PC-9 (cell line): ENCODE measurements around the gene ZNF778.

Experiments used
- CTCF ChIP-seq: fragments of 200-600 bp; sonication (generic); conservative IDR thresholded peaks from 2 replicates; pipeline ENCODE4 v1.6.1; 2017; ENCODE audit warnings: mixed run types, antibody characterized with exemption, mild to moderate bottlenecking, moderate library complexity
- EZH2 ChIP-seq: fragments of 200-600 bp; sonication (generic); IDR thresholded peaks from 2 replicates; pipeline ENCODE4 v1.8.0; 2017; ENCODE audit warnings: antibody characterized with exemption, low read depth

GRCh38 chr16:89268987-89269735 is 51.7 kb downstream of the ZNF778 start:
- TF ChIP-seq CTCF = no peak
- TF ChIP-seq EZH2 = no peak
